A549 treated with ZK216348 at 1 μM for 4 hours (cell line): ENCODE results near the gene VPREB3. TPM values are rescaled to one million over a fixed set of nuclear protein-coding genes. Genes with fewer than 3 reads are reported as not detected.

ENCODE experiments used
- total RNA-seq: library from RNA; stranded (reverse); fragments of 200-300 nt; extraction: Qiagen RNA extraction; gene quantifications from 5 replicates; pipeline ENCODE4 v1.2.3, GENCODE V29; 2022; ENCODE audit warnings: low read depth

The VPREB3 gene
- total RNA-seq: 0.65 to 1.3 TPM (median 0.76 TPM) in 4 of 5 replicates, not detected in the other

DNA sequence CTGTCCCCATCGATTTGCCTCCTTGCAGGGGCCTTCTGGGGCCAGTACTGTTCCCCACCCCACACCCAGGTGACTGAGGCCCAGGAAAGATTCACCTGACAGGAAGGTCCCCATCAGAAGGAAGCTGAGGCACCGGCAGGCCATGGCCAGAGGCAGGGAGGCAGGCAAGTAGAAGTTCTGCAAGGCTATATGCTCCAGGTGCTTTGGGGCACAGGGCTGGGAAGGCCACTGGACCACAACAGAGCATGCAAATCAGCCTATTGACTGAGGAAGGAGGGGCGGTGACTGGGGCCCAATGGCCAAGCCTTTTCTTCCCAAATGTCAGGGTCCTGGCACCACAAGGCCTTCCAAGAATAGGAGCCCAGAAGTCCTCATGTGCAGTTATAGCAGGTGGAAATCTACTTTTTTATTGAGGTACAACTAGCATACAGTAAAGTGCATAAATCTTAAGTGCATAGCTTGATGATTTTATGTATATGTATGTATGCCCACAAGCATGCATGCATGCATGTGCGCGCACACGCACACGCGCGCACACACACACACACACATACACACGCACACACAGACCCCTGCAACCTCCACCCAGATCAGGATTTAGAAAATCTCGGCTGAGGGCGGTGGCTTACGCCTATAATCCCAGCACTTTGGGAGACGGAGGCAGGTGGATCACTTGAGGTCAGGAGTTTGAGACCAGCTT is at the start of gene VPREB3:
Gene VPREB3 (minus strand): TSS at position 206 of the 700 bp plus-strand sequence. CDS start 62 bp downstream, at position 144.

GRCh38 chr22:23786752-23787599 is 32.8 kb upstream of the VPREB3 start, which contains the start of gene SMARCB1:
SMARCB1 (plus strand) TSS chr22:23786966; CDS start chr22:23787170, 204 bp downstream.

DNA sequence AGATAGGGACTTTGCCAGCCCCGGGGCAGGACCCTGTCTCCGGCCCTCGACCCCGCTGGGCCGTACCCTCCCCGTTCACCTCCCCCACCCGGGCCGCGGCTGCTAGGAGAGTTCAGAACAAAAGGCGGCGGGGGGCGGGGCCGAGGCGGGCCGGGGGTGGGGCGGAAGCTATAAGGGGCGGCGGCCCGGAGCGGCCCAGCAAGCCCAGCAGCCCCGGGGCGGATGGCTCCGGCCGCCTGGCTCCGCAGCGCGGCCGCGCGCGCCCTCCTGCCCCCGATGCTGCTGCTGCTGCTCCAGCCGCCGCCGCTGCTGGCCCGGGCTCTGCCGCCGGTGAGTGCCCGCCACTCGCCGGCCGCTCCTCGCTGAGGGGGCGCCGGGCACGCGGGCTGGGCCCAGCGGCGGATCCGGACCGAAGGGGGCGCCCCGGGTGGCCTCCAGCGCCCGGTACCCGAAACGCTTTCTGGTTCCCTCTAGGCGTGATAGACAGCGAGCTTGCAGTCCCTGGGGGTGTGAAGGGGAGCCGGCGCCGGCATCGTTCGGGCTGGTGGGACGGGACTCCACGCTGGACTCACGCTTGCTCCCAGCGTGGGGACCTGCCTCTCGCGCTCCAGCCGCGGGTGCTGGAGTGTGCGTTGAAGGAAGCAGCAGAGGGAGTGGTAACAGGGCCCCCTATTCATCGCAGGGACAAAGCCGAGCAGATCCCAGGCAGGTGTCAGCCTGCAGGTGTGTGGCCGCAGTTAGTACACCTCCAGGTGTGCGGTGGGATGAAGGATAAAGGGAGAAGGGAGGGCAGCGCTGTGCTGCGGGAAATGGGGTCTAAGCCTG is 18.6 kb upstream of the VPREB3 start, which contains the start of gene MMP11:
Gene MMP11 (plus strand): TSS at position 201 of the 825 bp plus-strand sequence. CDS start 22 bp downstream, at position 223.

DNA sequence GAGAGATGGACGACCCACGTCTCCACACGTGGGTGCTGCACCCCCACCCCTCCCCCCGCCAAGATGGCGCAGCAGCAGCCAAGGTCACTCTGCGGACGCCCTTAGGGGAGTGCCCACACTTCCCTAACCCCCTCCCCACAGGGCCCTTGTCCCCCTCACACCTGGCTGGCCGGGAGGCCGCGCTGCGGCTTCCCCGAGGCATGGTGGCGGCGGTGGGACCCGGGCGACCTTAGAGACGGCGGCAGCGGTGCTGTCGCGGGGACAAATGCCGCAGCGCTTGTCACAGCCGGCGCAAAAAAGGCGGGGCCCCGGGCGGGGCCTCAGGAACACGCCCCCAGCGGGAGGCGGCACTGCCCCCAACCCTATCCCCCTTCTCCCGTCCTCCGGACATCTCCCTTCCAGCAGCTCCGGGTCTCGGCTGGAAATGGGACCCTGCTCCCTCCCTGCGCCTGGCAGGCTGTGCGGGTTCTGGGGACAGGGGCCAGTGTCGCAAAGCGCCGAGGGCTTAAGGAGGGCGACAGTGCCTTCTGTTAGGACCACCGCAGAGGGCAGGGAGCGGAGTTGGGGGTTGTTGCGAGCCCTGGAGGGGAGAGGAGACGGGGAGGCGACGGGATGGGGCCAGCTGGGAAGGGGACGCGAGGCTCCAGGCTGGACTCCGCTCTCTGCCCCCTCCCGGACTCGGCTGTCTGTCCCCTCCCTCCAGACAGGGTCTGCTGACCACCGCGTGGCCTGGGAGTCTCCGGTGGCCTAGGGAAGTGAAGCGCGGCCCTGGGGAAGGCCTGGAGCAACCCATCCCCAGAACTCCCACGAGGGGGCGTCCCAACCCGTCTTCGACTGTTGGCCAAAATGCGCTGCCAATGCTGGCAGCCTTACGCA is 13.7 kb upstream of the VPREB3 start, which contains the start of gene CHCHD10:
Gene CHCHD10 (minus strand): TSS at position 300 of the 876 bp plus-strand sequence. CDS start 98 bp downstream, at position 202.

GRCh38 chr22:23762842-23763578 is 8.8 kb upstream of the VPREB3 start, which contains the start of gene C22orf15:
C22orf15 (plus strand) TSS chr22:23762990; CDS start chr22:23763307, 317 bp downstream.

GRCh38 chr22:23750714-23751440 is 3.3 kb downstream of the VPREB3 start, which contains the start of gene ZNF70:
ZNF70 (minus strand) TSS chr22:23751112; CDS start chr22:23745140, 5,972 bp downstream.

Other genes with a start within 250 kb of the VPREB3 start
- gene IGLL1, start 174.1 kb downstream of the VPREB3 start, total RNA-seq: not detected in 5 replicates
- gene DRICH1, start 122.1 kb downstream of the VPREB3 start, total RNA-seq: 0.28 to 0.52 TPM (median 0.39 TPM) in 3 of 5 replicates, not detected in the others
- gene RGL4, start 63.4 kb downstream of the VPREB3 start, total RNA-seq: not detected in 5 replicates
- gene ZNF70, start 3.3 kb downstream of the VPREB3 start, total RNA-seq: 0.93 to 1.2 TPM (median 1.1 TPM) in 5 replicates
- not detected in 5 replicates for gene C22orf15, start 8.6 kb upstream of the VPREB3 start, total RNA-seq
- 90.5 to 192 TPM (median 178 TPM) in 5 replicates for gene CHCHD10, start 13.5 kb upstream of the VPREB3 start, total RNA-seq
- gene MMP11, start 18.4 kb upstream of the VPREB3 start, total RNA-seq: 0.18 to 0.66 TPM (median 0.32 TPM) in 5 replicates
- gene SMARCB1, start 32.5 kb upstream of the VPREB3 start, total RNA-seq: 49.8 to 59.1 TPM (median 54.2 TPM) in 5 replicates
- 0.31 to 0.68 TPM (median 0.65 TPM) in 5 replicates for gene DERL3, start 84.6 kb upstream of the VPREB3 start, total RNA-seq
- gene SLC2A11, start 103.5 kb upstream of the VPREB3 start, total RNA-seq: 7.2 to 11.0 TPM (median 9.2 TPM) in 5 replicates
- gene MIF, start 140.0 kb upstream of the VPREB3 start, total RNA-seq: 417 to 979 TPM (median 841 TPM) in 5 replicates
- 0.21 to 0.40 TPM (median 0.21 TPM) in 3 of 5 replicates, not detected in the others for gene GSTT2B, start 206.8 kb upstream of the VPREB3 start, total RNA-seq
- gene DDTL, start 212.5 kb upstream of the VPREB3 start, total RNA-seq: 1.5 to 2.4 TPM (median 1.7 TPM) in 5 replicates
- gene DDT, start 220.0 kb upstream of the VPREB3 start, total RNA-seq: 84.5 to 162 TPM (median 148 TPM) in 5 replicates
- gene GSTT2, start 225.7 kb upstream of the VPREB3 start, total RNA-seq: not detected in 5 replicates